Measurements from ENCODE around the gene SCN2A. TPM values are rescaled to one million over a fixed set of nuclear protein-coding genes. Genes with fewer than 3 reads are reported as not detected.

SCN2A gene
- total and polyA plus RNA-seq, 2 of the 4 experiments (the other 2 are of a cell fraction): 0.24 to 0.54 TPM

DNA sequence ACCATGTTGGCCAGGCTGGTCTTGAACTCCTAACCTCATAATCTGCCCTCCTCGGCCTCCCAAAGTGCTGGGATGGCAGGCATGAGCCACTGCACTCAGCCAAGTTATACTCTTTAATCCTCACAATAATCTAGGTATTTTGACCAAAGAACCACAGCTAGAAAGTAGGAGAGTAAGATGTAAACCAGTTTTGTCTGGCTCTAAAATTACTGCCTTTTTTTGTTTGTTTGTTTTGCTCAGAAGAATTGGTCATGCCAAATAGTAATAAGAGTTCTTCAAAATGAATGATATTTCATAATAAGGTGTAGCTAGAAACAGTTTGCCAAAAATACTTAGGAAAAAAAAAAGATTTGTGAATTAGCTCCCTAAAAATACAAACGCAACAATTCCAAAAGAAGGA, 36.7 kb downstream of the SCN2A start:
- H3K27me3 ChIP-seq (ENCODE audit: control insufficient read depth, insufficient read depth, low read length): no peaks in the 10 kb centered on the region
- no peak overlapping the region for H2AFZ ChIP-seq (replicated peaks; ENCODE audit: low read length, poor library complexity)
- ChIA-PET POLR2A (ENCODE audit: unreplicated experiment) (no interaction called here), CTCF (no interaction called here)
- no peak overlapping the region for H2BK15ac ChIP-seq (ENCODE audit: low read depth, low read length)
- ATAC-seq (ENCODE audit: low read depth) (no peak), DNase-seq (no peak)
- no peak overlapping the region for H4K8ac ChIP-seq (ENCODE audit: low read depth in 2 of 2, low read length in 2 of 2)
- H4K20me1 ChIP-seq (ENCODE audit: insufficient read depth, low read length): no peaks in the 10 kb centered on the region
- no peak overlapping the region for H3K4ac ChIP-seq (ENCODE audit: low read depth, low read length)
- H2AK9ac ChIP-seq (replicated peaks; ENCODE audit: low read depth, low read length, poor library complexity): no peak overlapping the region
- BruUV-seq (replicated peaks): no TSS peak
- no peaks in the 10 kb centered on the region for H3K79me1 ChIP-seq (ENCODE audit: low read depth in 1 of 2, low read length in 2 of 2)
- H4K91ac ChIP-seq (ENCODE audit: insufficient read depth, low read depth, low read length): no peak overlapping the region
- no peak for TF ChIP-seq POLR2A (IDR thresholded peaks at IDR 0.05; ENCODE audit: low read depth, low read length)
- TF ChIP-seq SMC3 (IDR thresholded peaks at IDR 0.05; ENCODE audit: low read depth, low read length): no peak
- TF ChIP-seq, protein P1, sequence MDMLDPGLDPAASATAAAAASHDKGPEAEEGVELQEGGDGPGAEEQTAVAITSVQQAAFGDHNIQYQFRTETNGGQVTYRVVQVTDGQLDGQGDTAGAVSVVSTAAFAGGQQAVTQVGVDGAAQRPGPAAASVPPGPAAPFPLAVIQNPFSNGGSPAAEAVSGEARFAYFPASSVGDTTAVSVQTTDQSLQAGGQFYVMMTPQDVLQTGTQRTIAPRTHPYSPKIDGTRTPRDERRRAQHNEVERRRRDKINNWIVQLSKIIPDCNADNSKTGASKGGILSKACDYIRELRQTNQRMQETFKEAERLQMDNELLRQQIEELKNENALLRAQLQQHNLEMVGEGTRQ (IDR thresholded peaks at IDR 0.05; ENCODE audit: low read depth, low read length): no peak
- no peak for TF ChIP-seq RCOR1 (IDR thresholded peaks at IDR 0.05; ENCODE audit: insufficient replicate concordance, low read length)
- TF ChIP-seq RFX5 (IDR thresholded peaks at IDR 0.05; ENCODE audit: low read depth, low read length): no peak
- no peak for TF ChIP-seq RAD21 (IDR thresholded peaks at IDR 0.05; ENCODE audit: low read length)
- no peak for TF ChIP-seq MXI1 (IDR thresholded peaks at IDR 0.05; ENCODE audit: borderline replicate concordance, low read depth, low read length)
- no peak for TF ChIP-seq MAFK (IDR thresholded peaks at IDR 0.05; ENCODE audit: low read depth, low read length)
- TF ChIP-seq, protein P2, sequence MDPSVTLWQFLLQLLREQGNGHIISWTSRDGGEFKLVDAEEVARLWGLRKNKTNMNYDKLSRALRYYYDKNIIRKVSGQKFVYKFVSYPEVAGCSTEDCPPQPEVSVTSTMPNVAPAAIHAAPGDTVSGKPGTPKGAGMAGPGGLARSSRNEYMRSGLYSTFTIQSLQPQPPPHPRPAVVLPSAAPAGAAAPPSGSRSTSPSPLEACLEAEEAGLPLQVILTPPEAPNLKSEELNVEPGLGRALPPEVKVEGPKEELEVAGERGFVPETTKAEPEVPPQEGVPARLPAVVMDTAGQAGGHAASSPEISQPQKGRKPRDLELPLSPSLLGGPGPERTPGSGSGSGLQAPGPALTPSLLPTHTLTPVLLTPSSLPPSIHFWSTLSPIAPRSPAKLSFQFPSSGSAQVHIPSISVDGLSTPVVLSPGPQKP (IDR thresholded peaks at IDR 0.05; ENCODE audit: borderline replicate concordance, low read depth, low read length): no peak
- no peak for TF ChIP-seq MAZ (IDR thresholded peaks at IDR 0.05; ENCODE audit: borderline replicate concordance, low read depth, low read length)
- TF ChIP-seq CEBPB (IDR thresholded peaks at IDR 0.05; ENCODE audit: low read depth, low read length): no peak
- no peak for TF ChIP-seq BHLHE40 (IDR thresholded peaks at IDR 0.05; ENCODE audit: low read depth, low read length)
- H3K36me3 ChIP-seq (ENCODE audit: control insufficient read depth, insufficient read depth, low read length): no peaks in the 10 kb centered on the region
- no peaks in the 10 kb centered on the region for H3K4me1 ChIP-seq (ENCODE audit: control insufficient read depth, insufficient read depth, low read length)
- no peak overlapping the region for H3K23ac ChIP-seq (ENCODE audit: low read depth, low read length)
- H3K9me1 ChIP-seq (ENCODE audit: insufficient read depth, low read length): no peaks in the 10 kb centered on the region
- no peak overlapping the region for H3K27ac ChIP-seq (ENCODE audit: insufficient read depth, low read length)
- H2BK5ac ChIP-seq (ENCODE audit: low read depth, low read length, poor library complexity, severe bottlenecking): no peak overlapping the region
- no peak overlapping the region for H3K4me3 ChIP-seq (ENCODE audit: insufficient read depth, low read depth, low read length)
- no peak overlapping the region for H3K9ac ChIP-seq (ENCODE audit: low read depth, low read length)
- no peak overlapping the region for H3K14ac ChIP-seq (replicated peaks; ENCODE audit: low read depth, low read length)
- in situ Hi-C loops (cut with MboI; ENCODE audit: low sequenced_read_pairs): no loop called here
- intact Hi-C loops (cut with micrococcal nuclease): no loop called here
- H3K4me2 ChIP-seq (ENCODE audit: low read depth, low read length): no peak overlapping the region
- H3K56ac ChIP-seq (ENCODE audit: extremely low read depth, insufficient read depth, low read length): no peak overlapping the region
- no peak overlapping the region for H2BK20ac ChIP-seq (ENCODE audit: low read depth, low read length)
- no peak overlapping the region for H2BK120ac ChIP-seq (ENCODE audit: low read depth, low read length)
- dilution Hi-C loops (cut with HindIII; ENCODE audit: low sequenced_read_pairs, unreplicated experiment): no loop called here
- H2AK5ac ChIP-seq (ENCODE audit: low read depth, low read length): no peak overlapping the region
- H3K18ac ChIP-seq (ENCODE audit: low read depth, low read length): no peak overlapping the region
- no CpG with 5 or more reads among the region's 2 CpGs for WGBS, 2 experiments (ENCODE audit: extremely low coverage in 2 of 2, insufficient read length in 1 of 2)
- no peaks in the 10 kb centered on the region for H3K9me3 ChIP-seq (ENCODE audit: control insufficient read depth, insufficient read depth, low read length)
- H4K5ac ChIP-seq (ENCODE audit: low read depth, low read length): no peak overlapping the region
